GM19452 (cell line): Measurements from ENCODE around the gene S100A12.

Experiments
- ATAC-seq: cut with Tn5 transposase; IDR thresholded peaks from one replicate; pipeline ENCODE4 v1.9.1; 2021; ENCODE audit not compliant: unreplicated experiment

The S100A12 gene

GRCh38 chr1:153397051-153397923 lies 21.9 kb upstream of the S100A12 start:
- no peak for ATAC-seq

- ATAC-seq = no peak
Observed at GRCh38 chr1:153396461-153396860, 21.0 kb upstream of the S100A12 start.

GRCh38 chr1:153395776-153396175 lies 20.4 kb upstream of the S100A12 start:
- no peak for ATAC-seq

GRCh38 chr1:153395136-153395685 lies 19.8 kb upstream of the S100A12 start:
- ATAC-seq = no peak

- no peak for ATAC-seq
Observed at GRCh38 chr1:153394391-153394790, 19.0 kb upstream of the S100A12 start.

GRCh38 chr1:153393926-153394325 lies 18.5 kb upstream of the S100A12 start:
- no peak for ATAC-seq

- no peak for ATAC-seq
Observed at GRCh38 chr1:153392822-153393221, 17.4 kb upstream of the S100A12 start.

GRCh38 chr1:153392258-153392657 lies 16.8 kb upstream of the S100A12 start:
- no peak for ATAC-seq

- ATAC-seq = no peak
Observed at GRCh38 chr1:153390938-153391710, 15.7 kb upstream of the S100A12 start, which contains the start of gene S100A8. Gene S100A8, minus strand, starts transcription at chr1:153391073. Its CDS starts 538 bp downstream, at chr1:153390535.

- no peak for ATAC-seq
Observed at GRCh38 chr1:153389973-153390879, 14.8 kb upstream of the S100A12 start.

GRCh38 chr1:153389401-153389800 lies 14.0 kb upstream of the S100A12 start:
- no peak for ATAC-seq

- ATAC-seq = no peak
Observed at GRCh38 chr1:153387785-153388184, 12.4 kb upstream of the S100A12 start.

GRCh38 chr1:153387001-153387400 lies 11.6 kb upstream of the S100A12 start:
- ATAC-seq = no peak

- ATAC-seq = no peak
Observed at GRCh38 chr1:153386500-153386901, 11.1 kb upstream of the S100A12 start.

GRCh38 chr1:153384958-153385580 lies 9.6 kb upstream of the S100A12 start:
- no peak for ATAC-seq

- ATAC-seq = no peak
Observed at GRCh38 chr1:153380711-153381110, 5.3 kb upstream of the S100A12 start.

GRCh38 chr1:153379591-153379990 lies 4.2 kb upstream of the S100A12 start:
- no peak for ATAC-seq

- ATAC-seq = no peak
Observed at GRCh38 chr1:153374071-153374470, 1.4 kb downstream of the S100A12 start.

- no peak for ATAC-seq
Observed at GRCh38 chr1:153372571-153372970, 2.9 kb downstream of the S100A12 start.

- ATAC-seq = no peak
Observed at GRCh38 chr1:153371231-153371630, 4.2 kb downstream of the S100A12 start.
